Measurements from ENCODE around the gene MYADML2. TPM values are rescaled to one million over a fixed set of nuclear protein-coding genes. Genes with fewer than 3 reads are reported as not detected.
A peak's percentile ranks its signal among the peaks of the same experiment; 100 is the strongest.

The MYADML2 gene
- total RNA-seq, 2 experiments from 2014 or later: not detected

GRCh38 chr17:81917565-81918332 is 29.3 kb downstream of the MYADML2 start, which contains the start of gene SIRT7:
Gene SIRT7, minus strand, starts transcription at chr17:81918176. Its CDS starts 45 bp downstream, at chr17:81918131.
- Histone ChIP-seq H3K9me3 (ENCODE audit: control insufficient read depth in 1 of 2, insufficient read depth in 1 of 2, low read length in 2 of 2) (no peaks in the 10 kb centered on the region), H3K4me3 (ENCODE audit: low read length) (peak within 1 kb of the TSS; percentile 71), H3K36me3 (ENCODE audit: insufficient read depth, low read length) (peaks cover 39% of the 10 kb centered on the region), H3K4me1 (ENCODE audit: insufficient read depth, low read length) (peaks cover 40% of the 10 kb centered on the region), H3K27me3 (ENCODE audit: control insufficient read depth in 1 of 2, insufficient read depth in 2 of 2, low read length in 2 of 2) (no peaks in the 10 kb centered on the region), H3K27ac (ENCODE audit: low read depth in 1 of 2, low read length in 2 of 2) (peak within 1 kb of the TSS in 1 of 2 donors; percentile 23)
- peaks cover 46% of the 10 kb centered on the region for H3K36me3 Mint-ChIP-seq (ENCODE audit: low read depth)
- intact Hi-C loops (cut with DNase I, micrococcal nuclease): loop anchor here (1.0 to 5.0 kb wide), 2 partner anchors 56 to 85 kb away; partner anchors contain the start of gene MCRIP1 (in 1 of the 2)
- POLR2A ChIA-PET: interaction anchor here (0.6 to 3.0 kb wide), 6 partner anchors 9 to 120 kb away, joined by 3 to 26 read pairs (median 4); partner anchors contain the start of genes DCXR, MAFG and P4HB
- CTCF ChIA-PET: no interaction called here
- no peak for TF ChIP-seq CTCF (IDR thresholded peaks at IDR 0.05)
- no peaks in the 10 kb centered on the region for H3K9me3 Mint-ChIP-seq
- DNase-seq (peak; percentile 67 to 95 (median 83)), ATAC-seq (ENCODE audit: poor library complexity) (peak; percentile 90)
- H3K4me1 Mint-ChIP-seq (ENCODE audit: low read depth): peaks cover 26% of the 10 kb centered on the region
- no peaks in the 10 kb centered on the region for H3K27me3 Mint-ChIP-seq
- peak within 1 kb of the TSS; percentile 85 for H3K27ac Mint-ChIP-seq
- peak within 1 kb of the TSS; percentile 97 for H3K4me3 Mint-ChIP-seq

- ChIA-PET POLR2A (interaction anchor here (1.0 to 3.0 kb wide), 5 partner anchors 11 to 121 kb away, joined by 3 to 26 read pairs (median 5); partner anchors contain the start of genes DCXR, MAFG and P4HB), CTCF (no interaction called here)
- H3K9me3 ChIP-seq (ENCODE audit: control insufficient read depth in 1 of 2, insufficient read depth in 1 of 2, low read length in 2 of 2): no peaks in the 10 kb centered on the region
- Mint-ChIP-seq H3K36me3 (ENCODE audit: low read depth) (peaks cover 55% of the 10 kb centered on the region), H3K9me3 (no peaks in the 10 kb centered on the region), H3K4me3 (peak overlapping the region; percentile 87), H3K27ac (peak overlapping the region; percentile 69), H3K4me1 (ENCODE audit: low read depth) (peaks cover 26% of the 10 kb centered on the region), H3K27me3 (no peaks in the 10 kb centered on the region)
- peak in 1 of 14 experiments; percentile 42 for DNase-seq
- H3K4me1 ChIP-seq (ENCODE audit: insufficient read depth, low read length): peaks cover 42% of the 10 kb centered on the region
- no peak for TF ChIP-seq CTCF (IDR thresholded peaks at IDR 0.05)
- intact Hi-C loops (cut with DNase I, micrococcal nuclease): loop anchor here in 1 of 2 experiments (5.0 kb wide), 1 partner anchor 84 kb away; the partner anchor contains the start of gene MCRIP1
- no peak overlapping the region for H3K27ac ChIP-seq (ENCODE audit: low read depth in 1 of 2, low read length in 2 of 2)
- peaks cover 46% of the 10 kb centered on the region for H3K36me3 ChIP-seq (ENCODE audit: insufficient read depth, low read length)
- no peak for ATAC-seq (ENCODE audit: poor library complexity)
- peak overlapping the region; percentile 71 for H3K4me3 ChIP-seq (ENCODE audit: low read length)
- no peaks in the 10 kb centered on the region for H3K27me3 ChIP-seq (ENCODE audit: control insufficient read depth in 1 of 2, insufficient read depth in 2 of 2, low read length in 2 of 2)
Measured at GRCh38 chr17:81916234-81917001, 30.6 kb downstream of the MYADML2 start.

- intact Hi-C loops (cut with DNase I, micrococcal nuclease): loop anchor here in 1 of 2 experiments (5.0 kb wide), 1 partner anchor 83 kb away; the partner anchor contains the start of gene MCRIP1
Measured at GRCh38 chr17:81915331-81915730, 31.7 kb downstream of the MYADML2 start.

More at GRCh38 chr17:81915331-81915730, 31.7 kb downstream of the MYADML2 start:
- Mint-ChIP-seq H3K27ac (no peak overlapping the region), H3K27me3 (no peaks in the 10 kb centered on the region), H3K9me3 (no peaks in the 10 kb centered on the region), H3K4me3 (peak overlapping the region; percentile 87), H3K4me1 (ENCODE audit: low read depth) (peaks cover 30% of the 10 kb centered on the region), H3K36me3 (ENCODE audit: low read depth) (peaks cover 52% of the 10 kb centered on the region)
- ChIA-PET CTCF (no interaction called here), POLR2A (interaction anchor here (3.0 kb wide), 1 partner anchor 12 kb away, joined by 26 read pairs; the partner anchor contains the start of gene MAFG)
- Histone ChIP-seq H3K27me3 (ENCODE audit: control insufficient read depth in 1 of 2, insufficient read depth in 2 of 2, low read length in 2 of 2) (no peaks in the 10 kb centered on the region), H3K4me3 (ENCODE audit: low read length) (no peak overlapping the region), H3K27ac (ENCODE audit: low read depth in 1 of 2, low read length in 2 of 2) (no peak overlapping the region), H3K9me3 (ENCODE audit: control insufficient read depth in 1 of 2, insufficient read depth in 1 of 2, low read length in 2 of 2) (no peaks in the 10 kb centered on the region), H3K4me1 (ENCODE audit: insufficient read depth, low read length) (peaks cover 47% of the 10 kb centered on the region), H3K36me3 (ENCODE audit: insufficient read depth, low read length) (peaks cover 46% of the 10 kb centered on the region)
- TF ChIP-seq CTCF (IDR thresholded peaks at IDR 0.05): no peak
- DNase-seq (no peak), ATAC-seq (ENCODE audit: poor library complexity) (no peak)

Data from CD4-positive, alpha-beta T cell (primary cell).